Measurements from ENCODE around the gene IFT122.

The IFT122 gene

GRCh38 chr3:129505341-129505740 lies 65.3 kb downstream of the IFT122 start:
- no peak for DNase-seq (ENCODE audit: extremely low read depth, insufficient read length)
- no peak for TF ChIP-seq CTCF (IDR thresholded peaks at IDR 0.05; ENCODE audit: insufficient read depth, low read length, poor library complexity, severe bottlenecking)
- Histone ChIP-seq H3K36me3 (ENCODE audit: control insufficient read depth, insufficient read depth, low read length) (peaks cover 3% of the 10 kb centered on the region), H3K4me3 (replicated peaks; ENCODE audit: low read depth, low read length) (no peak overlapping the region), H3K27me3 (replicated peaks; ENCODE audit: control insufficient read depth, insufficient read depth, low read length) (no peaks in the 10 kb centered on the region)

- DNase-seq (ENCODE audit: extremely low read depth, insufficient read length): no peak
- Histone ChIP-seq H3K36me3 (ENCODE audit: control insufficient read depth, insufficient read depth, low read length) (peaks cover 3% of the 10 kb centered on the region), H3K27me3 (replicated peaks; ENCODE audit: control insufficient read depth, insufficient read depth, low read length) (no peaks in the 10 kb centered on the region), H3K4me3 (replicated peaks; ENCODE audit: low read depth, low read length) (no peak overlapping the region)
- TF ChIP-seq CTCF (IDR thresholded peaks at IDR 0.05; ENCODE audit: insufficient read depth, low read length, poor library complexity, severe bottlenecking): no peak
Observed at GRCh38 chr3:129506231-129506742, 66.3 kb downstream of the IFT122 start.

GRCh38 chr3:129507181-129507831 lies 67.3 kb downstream of the IFT122 start:
- Histone ChIP-seq H3K4me3 (replicated peaks; ENCODE audit: low read depth, low read length) (no peak overlapping the region), H3K36me3 (ENCODE audit: control insufficient read depth, insufficient read depth, low read length) (peaks cover 3% of the 10 kb centered on the region), H3K27me3 (replicated peaks; ENCODE audit: control insufficient read depth, insufficient read depth, low read length) (no peaks in the 10 kb centered on the region)
- no peak for TF ChIP-seq CTCF (IDR thresholded peaks at IDR 0.05; ENCODE audit: insufficient read depth, low read length, poor library complexity, severe bottlenecking)
- DNase-seq (ENCODE audit: extremely low read depth, insufficient read length): no peak

- no peak for TF ChIP-seq CTCF (IDR thresholded peaks at IDR 0.05; ENCODE audit: insufficient read depth, low read length, poor library complexity, severe bottlenecking)
- H3K4me3 ChIP-seq (replicated peaks; ENCODE audit: low read depth, low read length): no peak overlapping the region
- H3K36me3 ChIP-seq (ENCODE audit: control insufficient read depth, insufficient read depth, low read length): peaks cover 2% of the 10 kb centered on the region
- DNase-seq (ENCODE audit: extremely low read depth, insufficient read length): no peak
- H3K27me3 ChIP-seq (replicated peaks; ENCODE audit: control insufficient read depth, insufficient read depth, low read length): no peaks in the 10 kb centered on the region
Observed at GRCh38 chr3:129512595-129512994, 72.6 kb downstream of the IFT122 start.

GRCh38 chr3:129513705-129514104 lies 73.7 kb downstream of the IFT122 start:
- Histone ChIP-seq H3K27me3 (replicated peaks; ENCODE audit: control insufficient read depth, insufficient read depth, low read length) (no peaks in the 10 kb centered on the region), H3K36me3 (ENCODE audit: control insufficient read depth, insufficient read depth, low read length) (peaks cover 2% of the 10 kb centered on the region), H3K4me3 (replicated peaks; ENCODE audit: low read depth, low read length) (no peak overlapping the region)
- DNase-seq (ENCODE audit: extremely low read depth, insufficient read length): no peak
- no peak for TF ChIP-seq CTCF (IDR thresholded peaks at IDR 0.05; ENCODE audit: insufficient read depth, low read length, poor library complexity, severe bottlenecking)
